ENCODE measurements around the gene FGD4.

- TF ChIP-seq CTCF (IDR thresholded peaks at IDR 0.05) (no peak), ZFX (IDR thresholded peaks at IDR 0.05; ENCODE audit: borderline replicate concordance) (no peak)
Observed at GRCh38 chr12:32517966-32518365, 118.6 kb downstream of the FGD4 start.

All from 22Rv1 (cell line).